Glomerular visceral epithelial cell (primary cell): Measurements from ENCODE around the gene ATP2C2.
"Not testable (repeated sequence)": the region's sequence is repeated elsewhere in the genome, so short reads cannot be mapped to it uniquely, and the experiment has no call there.

Experiments
- DNase-seq: peaks from one replicate; pipeline ENCODE4 v3.0.0-alpha.2; 2016; ENCODE audit errors: extremely low spot score

Gene ATP2C2

GRCh38 chr16:84449156-84450140 is 81.1 kb downstream of the ATP2C2 start:
- no peak for DNase-seq

GRCh38 chr16:84450176-84450865 is 82.0 kb downstream of the ATP2C2 start:
- no peak for DNase-seq

DNA sequence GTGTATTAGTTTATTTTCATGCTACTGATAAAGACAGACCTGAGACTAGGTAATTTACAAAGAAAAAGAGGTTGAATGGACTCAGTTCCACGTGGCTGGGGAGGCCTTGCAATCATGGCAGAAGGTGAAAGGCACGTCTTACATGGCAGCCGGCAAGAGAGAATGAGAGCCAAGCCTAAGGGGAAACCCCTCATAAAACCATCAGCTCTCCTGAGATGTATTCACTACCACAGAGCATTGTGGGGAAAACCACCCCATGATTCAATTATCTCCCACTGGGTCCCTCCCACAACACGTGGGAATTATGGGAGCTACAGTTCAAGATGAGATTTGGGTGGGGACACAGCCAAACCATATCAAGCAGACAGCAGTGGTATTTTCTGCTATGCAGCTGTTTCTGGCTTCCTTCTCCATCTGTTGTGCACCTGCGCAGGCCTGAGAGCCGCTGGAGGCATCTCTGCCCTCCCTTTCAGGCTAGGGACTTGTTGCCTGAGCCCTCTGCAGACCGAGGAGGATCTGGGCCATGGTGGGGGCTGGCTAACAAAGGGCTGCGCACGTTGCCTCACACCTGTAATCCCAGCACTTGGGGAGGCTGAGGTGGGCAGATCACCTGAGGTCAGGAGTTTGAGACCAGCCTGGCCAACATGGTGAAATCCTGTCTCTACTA is 82.8 kb downstream of the ATP2C2 start:
- DNase-seq, result not testable (repeated sequence)

GRCh38 chr16:84451781-84452180 is 83.4 kb downstream of the ATP2C2 start:
- no peak for DNase-seq

- no peak for DNase-seq
Observed at GRCh38 chr16:84453061-84453752, 84.9 kb downstream of the ATP2C2 start.

GRCh38 chr16:84454611-84455010 is 86.3 kb downstream of the ATP2C2 start:
- no peak for DNase-seq

GRCh38 chr16:84455031-84455430 is 86.7 kb downstream of the ATP2C2 start:
- DNase-seq, result no peak

GRCh38 chr16:84458606-84459532 is 90.5 kb downstream of the ATP2C2 start:
- no peak for DNase-seq

- no peak for DNase-seq
Observed at GRCh38 chr16:84459533-84459894, 91.2 kb downstream of the ATP2C2 start.

GRCh38 chr16:84459941-84460405 is 91.6 kb downstream of the ATP2C2 start:
- no peak for DNase-seq

DNA sequence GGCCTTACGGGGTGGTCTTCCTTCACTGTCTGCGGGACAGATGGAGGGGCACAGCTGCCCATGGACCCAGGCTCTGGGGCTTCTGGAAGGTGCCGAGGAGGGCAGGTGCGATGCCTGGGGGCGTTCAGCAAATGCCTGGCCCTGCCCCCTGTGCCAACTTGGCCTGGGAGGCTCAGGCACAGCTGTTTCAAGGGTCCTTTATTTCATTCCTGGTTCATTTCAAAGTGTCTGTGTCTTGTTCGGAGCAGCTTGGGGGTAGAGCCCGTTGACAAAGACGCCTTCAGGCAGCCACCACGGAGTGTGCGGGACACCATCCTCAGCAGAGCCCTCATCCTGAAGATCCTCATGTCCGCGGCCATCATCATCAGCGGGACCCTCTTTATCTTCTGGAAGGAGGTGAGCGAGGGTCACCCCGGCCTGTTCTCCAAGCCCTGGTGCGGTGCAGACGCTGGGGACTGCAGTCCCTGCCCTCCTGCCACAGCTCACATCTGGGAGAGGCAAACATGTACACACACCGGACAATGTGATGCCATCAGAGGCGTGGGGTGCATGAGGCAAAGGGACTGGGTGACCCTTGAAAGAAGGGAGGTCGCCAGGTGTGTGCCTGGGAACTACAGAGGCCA is 92.2 kb downstream of the ATP2C2 start:
- no peak for DNase-seq

DNA sequence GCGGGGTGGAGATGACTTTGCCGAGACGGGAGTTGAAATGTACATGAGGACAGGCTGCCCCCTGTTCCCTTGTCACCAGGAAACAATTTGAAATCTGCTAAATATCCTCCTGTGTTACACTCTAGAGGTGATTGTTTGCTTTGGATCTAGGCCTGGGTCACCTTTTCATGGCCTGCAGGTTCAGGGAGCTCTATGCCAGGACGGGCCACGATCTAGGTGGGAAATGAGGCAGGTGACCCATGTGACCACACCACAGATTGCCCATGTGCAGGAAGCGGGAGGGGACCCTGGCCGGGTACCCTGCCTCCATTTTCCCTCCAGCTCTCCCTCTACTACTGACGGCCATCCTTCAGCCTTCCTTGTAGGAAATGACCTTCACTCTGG is 92.7 kb downstream of the ATP2C2 start:
- DNase-seq, result no peak

- DNase-seq, result no peak
Observed at GRCh38 chr16:84461413-84462295, 93.3 kb downstream of the ATP2C2 start.

- no peak for DNase-seq
Observed at GRCh38 chr16:84462296-84463210, 94.2 kb downstream of the ATP2C2 start.

DNA sequence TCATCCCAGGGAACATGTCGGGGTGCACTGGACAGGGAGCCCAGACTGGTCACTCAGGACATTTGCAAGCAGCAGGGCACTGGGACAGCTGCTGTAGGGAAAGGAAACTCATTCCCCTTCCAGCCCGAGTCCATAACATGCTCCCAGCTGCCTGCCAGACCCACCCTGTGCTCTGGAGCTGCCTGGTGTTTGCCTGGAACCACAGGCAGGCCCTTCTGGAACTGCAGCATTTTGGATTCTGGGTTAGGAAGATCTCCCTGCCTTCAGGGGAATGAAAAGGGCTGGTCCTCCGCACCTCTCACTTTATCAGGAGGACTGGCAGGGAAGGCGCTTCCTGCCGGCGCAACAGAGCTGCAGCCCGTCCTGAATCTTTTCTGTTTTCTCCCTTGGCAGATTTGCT is 94.9 kb downstream of the ATP2C2 start:
- no peak for DNase-seq

- no peak for DNase-seq
Observed at GRCh38 chr16:84464116-84464515, 95.8 kb downstream of the ATP2C2 start.

DNA sequence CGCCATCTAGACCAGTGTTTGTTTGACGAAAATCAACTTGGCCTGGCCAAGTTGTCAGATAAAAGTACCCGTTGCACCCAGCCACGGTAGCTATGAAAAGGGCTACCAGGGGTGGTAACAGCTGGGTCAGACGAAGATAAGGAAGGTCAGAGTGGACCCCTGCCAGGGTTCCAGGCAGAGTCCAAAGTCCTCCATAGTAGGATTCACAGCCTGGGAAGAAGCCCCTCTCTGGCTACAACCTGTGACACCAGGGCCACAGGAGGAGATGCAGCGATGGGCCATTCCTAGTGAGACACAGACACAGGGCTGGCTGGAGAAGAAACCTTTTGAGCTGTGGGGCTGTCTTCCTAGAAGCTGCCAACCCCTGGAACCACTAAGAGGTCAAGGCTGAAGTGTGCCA is 96.8 kb downstream of the ATP2C2 start:
- no peak for DNase-seq

DNA sequence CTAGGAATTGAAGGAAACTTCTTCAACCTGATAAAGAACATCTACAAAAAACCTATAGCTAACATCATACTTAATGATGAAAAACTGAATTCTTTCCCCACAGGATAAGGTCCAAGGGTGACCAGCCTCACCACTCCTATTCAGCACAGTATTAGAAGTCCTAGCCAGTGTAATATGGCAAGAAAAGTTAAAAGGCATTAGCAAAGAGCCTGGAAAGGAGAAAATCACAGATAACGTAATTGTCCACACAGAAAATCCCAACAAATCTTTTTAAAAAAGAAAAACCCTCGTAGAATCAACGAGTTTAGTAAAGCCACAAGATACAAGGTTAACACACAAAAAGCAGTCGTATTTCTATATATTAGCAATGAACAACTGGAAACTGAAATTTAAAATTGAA is 98.4 kb downstream of the ATP2C2 start:
- DNase-seq, result no peak
